NCI-H2029 (cell line): ENCODE measurements around the gene CDX2.

Experiments used
- DNase-seq: peaks from one replicate; lab custom pipeline; 2025; lab: John Stamatoyannopoulos, UW

CDX2 gene

GRCh38 chr13:27928805-27929753, 40.0 kb downstream of the CDX2 start:
- DNase-seq: no peak

- DNase-seq: no peak
Observed at GRCh38 chr13:27928353-27928804, 40.7 kb downstream of the CDX2 start.

GRCh38 chr13:27927444-27928352, 41.4 kb downstream of the CDX2 start:
- DNase-seq: no peak

- no peak for DNase-seq
Observed at GRCh38 chr13:27926644-27927434, 42.3 kb downstream of the CDX2 start.

GRCh38 chr13:27925220-27925991, 43.7 kb downstream of the CDX2 start:
- no peak for DNase-seq

GRCh38 chr13:27924529-27925141, 44.5 kb downstream of the CDX2 start:
- no peak for DNase-seq

- DNase-seq: no peak
Observed at GRCh38 chr13:27923794-27924528, 45.2 kb downstream of the CDX2 start.

GRCh38 chr13:27922883-27923612, 46.1 kb downstream of the CDX2 start:
- no peak for DNase-seq

GRCh38 chr13:27921961-27922882, 46.9 kb downstream of the CDX2 start:
- no peak for DNase-seq

- no peak for DNase-seq
Observed at GRCh38 chr13:27921421-27921960, 47.6 kb downstream of the CDX2 start.

- no peak for DNase-seq
Observed at GRCh38 chr13:27920677-27921420, 48.3 kb downstream of the CDX2 start.

- DNase-seq: no peak
Observed at GRCh38 chr13:27919934-27920676, 49.0 kb downstream of the CDX2 start, which contains the start of gene PDX1. TSS of gene PDX1 (plus strand) at chr13:27920000. CDS start at chr13:27920139, 139 bp downstream.

- DNase-seq: peak; percentile 38
Observed at GRCh38 chr13:27919659-27919933, 49.5 kb downstream of the CDX2 start.

- no peak for DNase-seq
Observed at GRCh38 chr13:27918918-27919658, 50.0 kb downstream of the CDX2 start.

GRCh38 chr13:27918041-27918917, 50.8 kb downstream of the CDX2 start:
- DNase-seq: no peak
